Tibial nerve (tissue), 4 donors: ENCODE data around the gene CYSRT1. TPM values are rescaled to one million over a fixed set of nuclear protein-coding genes. Genes with fewer than 3 reads are reported as not detected.

Experiments used
- DNase-seq, 2 donors: peaks; one replicate each; pipeline ENCODE4 v3.0.0-alpha.2; 2019; ENCODE audit warnings: low spot score in 2 of 2
- H3K27ac ChIP-seq, 4 donors: fragments of 200-600 bp; sonication (generic) in 3 of 4; one replicate each; pipeline ENCODE4 v1.5.1; 2017 to 2019; ENCODE audit warnings: mild to moderate bottlenecking in 1 of 4
- H3K27me3 ChIP-seq, 2 donors: fragments of 200-600 bp; sonication (generic) in 1 of 2; one replicate each; pipeline versions ENCODE4 v1.5.1 to v1.6.0; 2017 to 2019
- H3K36me3 ChIP-seq, 3 donors: fragments of 200-600 bp; sonication (generic); one replicate each; pipeline ENCODE4 v1.5.1; 2018 to 2019
- H3K4me1 ChIP-seq, 4 donors: fragments of 200-600 bp; sonication (generic) in 3 of 4; one replicate each; pipeline ENCODE4 v1.5.1; 2017 to 2019
- H3K4me3 ChIP-seq, 4 donors: fragments of 200-600 bp; sonication (generic) in 3 of 4; one replicate each; pipeline ENCODE4 v1.5.1; 2017 to 2019; ENCODE audit warnings: mild to moderate bottlenecking in 1 of 4, moderate library complexity in 1 of 4
- H3K9me3 ChIP-seq, 4 donors: fragments of 200-600 bp; sonication (generic) in 3 of 4; one replicate each; pipeline ENCODE4 v1.5.1; 2017 to 2019
- CTCF ChIP-seq, 5 experiments: fragments of 200-600 bp in 3 of 5; fragments of 450-650 bp in 2 of 5; sonication (generic) in 3 of 5; IDR thresholded peaks; one replicate each; pipeline ENCODE4 v1.5.1; 2016 to 2019; ENCODE audit warnings: antibody characterized with exemption in 5 of 5, mild to moderate bottlenecking in 3 of 5, moderate library complexity in 2 of 5
- EP300 ChIP-seq, 2 donors: sonication (generic); formaldehyde crosslinking; IDR thresholded peaks; one replicate each; pipeline ENCODE4 v1.6.1; 2017; ENCODE audit warnings: antibody characterized with exemption in 2 of 2, mild to moderate bottlenecking in 1 of 2
- POLR2A ChIP-seq, 2 donors: fragments of 450-650 bp; IDR thresholded peaks; one replicate each; pipeline ENCODE4 v1.6.1; 2017; ENCODE audit warnings: antibody characterized with exemption in 2 of 2, mild to moderate bottlenecking in 2 of 2, moderate library complexity in 2 of 2
- WGBS, 2 donors: methylation state at CpG; one replicate each; pipeline ENCODE4 v1.1.5; 2018; 5-methylcytosine and 5-hydroxymethylcytosine counted together
- total RNA-seq, 4 donors: library from RNA; depleted of rRNA; stranded (reverse); fragments of >200 nt; gene quantifications; one replicate each; pipeline ENCODE4 v1.1.0, GENCODE V29; 2016

The CYSRT1 gene
- total RNA-seq, 4 donors from 2014 or later, result not detected

GRCh38 chr9:137183980-137184595, 40.9 kb upstream of the CYSRT1 start:
- TF ChIP-seq EP300 (IDR thresholded peaks at IDR 0.05) (no peak), POLR2A (IDR thresholded peaks at IDR 0.05) (no peak)
- no peak for DNase-seq
- peaks cover 0 to 37% (median 19%) of the 10 kb centered on the region in 4 donors for H3K4me1 ChIP-seq
- WGBS, 2 donors, result 91 to 94% methylated on average over 24 to 27 of the region's 27 CpGs
- no peak overlapping the region for H3K27ac ChIP-seq
- H3K36me3 ChIP-seq, result peaks cover 3 to 82% (median 56%) of the 10 kb centered on the region in 3 donors
- no peaks in the 10 kb centered on the region for H3K27me3 ChIP-seq
- H3K9me3 ChIP-seq, result no peaks in the 10 kb centered on the region
- no peak overlapping the region for H3K4me3 ChIP-seq

GRCh38 chr9:137184881-137185660, 39.9 kb upstream of the CYSRT1 start:
- DNase-seq, result no peak
- no peaks in the 10 kb centered on the region for H3K27me3 ChIP-seq
- H3K9me3 ChIP-seq, result no peaks in the 10 kb centered on the region
- TF ChIP-seq POLR2A (IDR thresholded peaks at IDR 0.05) (no peak), CTCF (IDR thresholded peaks at IDR 0.05) (no peak), EP300 (IDR thresholded peaks at IDR 0.05) (no peak)
- whole genome bisulfite sequencing, 2 donors, result 91% methylated on average over 43 to 47 of the region's 48 CpGs
- no peak overlapping the region for H3K4me3 ChIP-seq
- H3K4me1 ChIP-seq, result peaks cover 7 to 47% (median 29%) of the 10 kb centered on the region in 4 donors
- H3K27ac ChIP-seq, result no peak overlapping the region
- H3K36me3 ChIP-seq, result peaks cover 3 to 76% (median 49%) of the 10 kb centered on the region in 3 donors

GRCh38 chr9:137185921-137186320, 39.1 kb upstream of the CYSRT1 start:
- H3K27me3 ChIP-seq, result no peaks in the 10 kb centered on the region
- H3K27ac ChIP-seq, result no peak overlapping the region
- peaks cover 0 to 76% (median 44%) of the 10 kb centered on the region in 3 donors for H3K36me3 ChIP-seq
- TF ChIP-seq EP300 (IDR thresholded peaks at IDR 0.05) (no peak), POLR2A (IDR thresholded peaks at IDR 0.05) (no peak), CTCF (IDR thresholded peaks at IDR 0.05) (no peak)
- WGBS, 2 donors, result 87 to 96% methylated on average over 18 to 19 of the region's 19 CpGs
- no peaks in the 10 kb centered on the region for H3K9me3 ChIP-seq
- H3K4me1 ChIP-seq, result peaks cover 7 to 55% (median 34%) of the 10 kb centered on the region in 4 donors
- no peak for DNase-seq
- no peak overlapping the region for H3K4me3 ChIP-seq

GRCh38 chr9:137186385-137186784, 38.6 kb upstream of the CYSRT1 start:
- peaks cover 0 to 76% (median 40%) of the 10 kb centered on the region in 3 donors for H3K36me3 ChIP-seq
- no peak overlapping the region for H3K27ac ChIP-seq
- WGBS, 2 donors, result 78 to 91% methylated on average over 6 of the region's 6 CpGs
- no peak for TF ChIP-seq CTCF (IDR thresholded peaks at IDR 0.05)
- TF ChIP-seq POLR2A (IDR thresholded peaks at IDR 0.05), result no peak
- no peak for TF ChIP-seq EP300 (IDR thresholded peaks at IDR 0.05)
- H3K9me3 ChIP-seq, result no peaks in the 10 kb centered on the region
- peaks cover 7 to 58% (median 34%) of the 10 kb centered on the region in 4 donors for H3K4me1 ChIP-seq
- H3K4me3 ChIP-seq, result no peak overlapping the region
- H3K27me3 ChIP-seq, result no peaks in the 10 kb centered on the region
- no peak for DNase-seq

- Histone ChIP-seq H3K4me3 (peak overlapping the region; percentile 78 to 99 (median 91)), H3K9me3 (no peaks in the 10 kb centered on the region), H3K36me3 (peaks cover 0 to 75% (median 31%) of the 10 kb centered on the region in 3 donors), H3K27ac (peak overlapping the region in 1 of 4 donors; percentile 96), H3K27me3 (no peaks in the 10 kb centered on the region), H3K4me1 (peaks cover 7 to 58% (median 34%) of the 10 kb centered on the region in 4 donors)
- TF ChIP-seq POLR2A (IDR thresholded peaks at IDR 0.05), result no peak
- TF ChIP-seq EP300 (IDR thresholded peaks at IDR 0.05), result no peak
- TF ChIP-seq CTCF (IDR thresholded peaks at IDR 0.05), result no peak
- DNase-seq, result no peak
- WGBS, 2 donors, result 85% methylated on average over 14 to 15 of the region's 15 CpGs
Observed at GRCh38 chr9:137187386-137187785, 37.6 kb upstream of the CYSRT1 start.
